Measurements from ENCODE around the gene ASIC3. TPM values are rescaled to one million over a fixed set of nuclear protein-coding genes. Genes with fewer than 3 reads are reported as not detected.

The ASIC3 gene
- total RNA-seq, 2 donors from 2014 or later = 2.5 to 3.0 TPM

DNA sequence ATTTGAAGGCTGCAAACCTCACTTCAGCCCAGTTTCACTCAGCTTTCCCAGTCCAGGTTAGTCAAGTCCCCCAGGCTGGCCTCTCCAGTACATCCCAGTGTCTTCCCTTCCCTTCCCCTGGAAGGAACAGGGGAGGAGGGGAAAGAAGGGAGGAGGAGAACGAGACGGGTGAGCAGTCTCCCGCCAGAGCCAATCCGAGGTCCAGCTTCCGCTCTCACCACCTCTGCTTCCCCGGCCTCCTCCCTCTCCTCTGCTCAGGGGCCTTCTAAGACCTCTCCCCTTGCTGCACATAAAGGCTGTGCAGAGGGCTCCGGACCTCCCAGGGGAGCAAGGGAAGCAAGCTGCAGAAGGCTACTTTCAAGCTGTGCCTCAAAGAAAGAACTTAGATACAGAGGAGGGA lies 28.1 kb upstream of the ASIC3 start:
- Mint-ChIP-seq H3K36me3 (ENCODE audit: low read depth) (no peaks in the 10 kb centered on the region), H3K4me3 (no peak overlapping the region), H3K9me3 (peaks cover 3% of the 10 kb centered on the region), H3K27me3 (ENCODE audit: insufficient read depth) (peaks cover 88% of the 10 kb centered on the region), H3K4me1 (peaks cover 21% of the 10 kb centered on the region), H3K27ac (no peak overlapping the region)
- peaks cover 46% of the 10 kb centered on the region for H3K27me3 ChIP-seq (ENCODE audit: control insufficient read depth, insufficient read depth, low read length, poor library complexity, severe bottlenecking)
- no peaks in the 10 kb centered on the region for H3K36me3 ChIP-seq (ENCODE audit: control insufficient read depth, insufficient read depth, low read length)
- H3K9ac ChIP-seq (ENCODE audit: extremely low read depth, low read length, poor library complexity, severe bottlenecking) = no peak overlapping the region
- TF ChIP-seq, protein P1, sequence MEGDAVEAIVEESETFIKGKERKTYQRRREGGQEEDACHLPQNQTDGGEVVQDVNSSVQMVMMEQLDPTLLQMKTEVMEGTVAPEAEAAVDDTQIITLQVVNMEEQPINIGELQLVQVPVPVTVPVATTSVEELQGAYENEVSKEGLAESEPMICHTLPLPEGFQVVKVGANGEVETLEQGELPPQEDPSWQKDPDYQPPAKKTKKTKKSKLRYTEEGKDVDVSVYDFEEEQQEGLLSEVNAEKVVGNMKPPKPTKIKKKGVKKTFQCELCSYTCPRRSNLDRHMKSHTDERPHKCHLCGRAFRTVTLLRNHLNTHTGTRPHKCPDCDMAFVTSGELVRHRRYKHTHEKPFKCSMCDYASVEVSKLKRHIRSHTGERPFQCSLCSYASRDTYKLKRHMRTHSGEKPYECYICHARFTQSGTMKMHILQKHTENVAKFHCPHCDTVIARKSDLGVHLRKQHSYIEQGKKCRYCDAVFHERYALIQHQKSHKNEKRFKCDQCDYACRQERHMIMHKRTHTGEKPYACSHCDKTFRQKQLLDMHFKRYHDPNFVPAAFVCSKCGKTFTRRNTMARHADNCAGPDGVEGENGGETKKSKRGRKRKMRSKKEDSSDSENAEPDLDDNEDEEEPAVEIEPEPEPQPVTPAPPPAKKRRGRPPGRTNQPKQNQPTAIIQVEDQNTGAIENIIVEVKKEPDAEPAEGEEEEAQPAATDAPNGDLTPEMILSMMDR (conservative IDR thresholded peaks at IDR 0.05) = no peak
- DNase-seq = peak; percentile 77
- 56 to 57% methylated on average over 3 to 6 of the region's 7 CpGs for WGBS, 2 experiments (ENCODE audit: insufficient coverage in 1 of 2, insufficient read length in 1 of 2)
- peak overlapping the region; percentile 61 for H3K27ac ChIP-seq (ENCODE audit: low read depth, low read length)
- H3K4me3 ChIP-seq (ENCODE audit: low read length) = no peak overlapping the region
- no peaks in the 10 kb centered on the region for H3K9me3 ChIP-seq (ENCODE audit: control insufficient read depth, low read length)
- H3K4me1 ChIP-seq (ENCODE audit: control insufficient read depth, insufficient read depth, low read length) = no peaks in the 10 kb centered on the region

DNA sequence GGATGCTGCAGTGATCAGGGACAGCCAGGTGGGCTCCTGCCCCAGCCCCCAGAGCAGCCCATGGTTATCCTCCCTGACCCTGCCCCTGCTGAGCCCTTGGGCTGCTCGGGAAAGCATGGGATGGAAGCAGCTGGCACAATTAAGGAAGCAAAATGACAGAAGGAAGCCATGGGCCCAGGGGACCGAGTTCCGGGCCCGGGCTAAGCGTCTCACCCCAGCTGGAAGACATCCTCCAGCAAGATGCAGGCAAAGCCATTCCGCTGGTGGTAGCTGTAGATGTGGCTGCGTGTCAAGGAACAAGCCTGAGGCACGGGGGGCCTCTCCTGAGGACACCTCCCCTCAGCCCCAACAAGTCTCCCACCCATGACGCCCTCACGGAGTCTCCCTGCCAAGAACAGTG lies 25.1 kb upstream of the ASIC3 start:
- no peak overlapping the region for H3K4me3 ChIP-seq (ENCODE audit: low read length)
- H3K27ac ChIP-seq (ENCODE audit: low read depth, low read length) = no peak overlapping the region
- Mint-ChIP-seq H3K27ac (no peak overlapping the region), H3K27me3 (ENCODE audit: insufficient read depth) (peaks cover 66% of the 10 kb centered on the region), H3K4me3 (no peak overlapping the region), H3K9me3 (peaks cover 3% of the 10 kb centered on the region), H3K4me1 (peaks cover 35% of the 10 kb centered on the region), H3K36me3 (ENCODE audit: low read depth) (no peaks in the 10 kb centered on the region)
- H3K36me3 ChIP-seq (ENCODE audit: control insufficient read depth, insufficient read depth, low read length) = no peaks in the 10 kb centered on the region
- H3K4me1 ChIP-seq (ENCODE audit: control insufficient read depth, insufficient read depth, low read length) = peaks cover 9% of the 10 kb centered on the region
- TF ChIP-seq, protein P1 (conservative IDR thresholded peaks at IDR 0.05) = no peak
- no peak for DNase-seq
- WGBS, 2 experiments (ENCODE audit: insufficient coverage in 1 of 2, insufficient read length in 1 of 2) = 88 to 89% methylated on average over 6 to 10 of the region's 10 CpGs
- H3K27me3 ChIP-seq (ENCODE audit: control insufficient read depth, insufficient read depth, low read length, poor library complexity, severe bottlenecking) = peaks cover 29% of the 10 kb centered on the region
- no peaks in the 10 kb centered on the region for H3K9me3 ChIP-seq (ENCODE audit: control insufficient read depth, low read length)
- H3K9ac ChIP-seq (ENCODE audit: extremely low read depth, low read length, poor library complexity, severe bottlenecking) = no peak overlapping the region

DNA sequence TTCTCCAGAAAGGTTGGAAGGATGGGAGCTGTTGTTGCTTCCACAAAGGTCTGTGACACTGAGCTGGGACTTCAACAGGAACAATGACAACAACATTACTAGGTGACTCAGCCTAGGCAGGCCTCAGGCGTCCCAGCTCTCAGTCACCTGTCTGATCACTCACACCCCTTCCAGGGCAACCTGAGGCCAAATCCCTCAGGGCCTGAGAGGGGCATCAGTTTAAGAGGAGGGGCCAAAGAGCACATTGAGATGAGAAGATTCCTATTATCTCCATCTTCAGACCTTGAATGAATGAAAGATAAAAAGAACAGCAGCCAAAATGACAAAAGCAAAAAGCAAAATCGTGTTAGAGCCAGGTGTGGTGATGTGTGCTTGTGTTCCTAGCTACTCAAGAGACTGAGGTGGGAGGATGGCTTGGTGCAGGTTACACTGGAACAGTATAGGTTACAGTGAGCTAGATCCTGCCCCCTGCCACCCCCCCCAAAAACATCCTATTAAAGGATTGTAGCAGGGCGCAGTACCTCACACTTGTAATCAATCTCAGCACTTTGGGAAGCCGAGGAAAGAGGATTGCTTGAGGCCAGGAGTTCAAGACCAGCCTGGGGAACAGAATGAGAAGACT lies 23.8 kb upstream of the ASIC3 start, which contains the start of gene ATG9B:
TSS of gene ATG9B (minus strand) at position 60 of the 622 bp plus-strand sequence. CDS start 71 bp downstream, outside the sequence.
- no peaks in the 10 kb centered on the region for H3K36me3 Mint-ChIP-seq (ENCODE audit: low read depth)
- TF ChIP-seq, protein P1 (conservative IDR thresholded peaks at IDR 0.05) = no peak
- Histone ChIP-seq H3K4me1 (ENCODE audit: control insufficient read depth, insufficient read depth, low read length) (peaks cover 9% of the 10 kb centered on the region), H3K9ac (ENCODE audit: extremely low read depth, low read length, poor library complexity, severe bottlenecking) (no peak within 1 kb of the TSS), H3K27ac (ENCODE audit: low read depth, low read length) (no peak within 1 kb of the TSS), H3K36me3 (ENCODE audit: control insufficient read depth, insufficient read depth, low read length) (no peaks in the 10 kb centered on the region), H3K27me3 (ENCODE audit: control insufficient read depth, insufficient read depth, low read length, poor library complexity, severe bottlenecking) (peaks cover 16% of the 10 kb centered on the region), H3K9me3 (ENCODE audit: control insufficient read depth, low read length) (no peaks in the 10 kb centered on the region), H3K4me3 (ENCODE audit: low read length) (no peak within 1 kb of the TSS)
- no peak within 1 kb of the TSS for H3K4me3 Mint-ChIP-seq
- no peak for DNase-seq
- peaks cover 37% of the 10 kb centered on the region for H3K4me1 Mint-ChIP-seq
- H3K27me3 Mint-ChIP-seq (ENCODE audit: insufficient read depth) = peaks cover 53% of the 10 kb centered on the region
- 81 to 88% methylated on average over 4 of the region's 4 CpGs for WGBS, 2 experiments (ENCODE audit: insufficient coverage in 1 of 2, insufficient read length in 1 of 2)
- no peaks in the 10 kb centered on the region for H3K9me3 Mint-ChIP-seq
- H3K27ac Mint-ChIP-seq = no peak within 1 kb of the TSS

All from endodermal cell (in vitro differentiated cells).